Activated CD8-positive, alpha-beta T cell treated with anti-CD3 and anti-CD28 coated beads for 36 hours (primary cell): ENCODE data around the gene OXCT2. TPM values are rescaled to one million over a fixed set of nuclear protein-coding genes. Genes with fewer than 3 reads are reported as not detected.
A peak's percentile ranks its signal among the peaks of the same experiment; 100 is the strongest.
"Not testable (repeated sequence)": the region's sequence is repeated elsewhere in the genome, so short reads cannot be mapped to it uniquely, and the experiment has no call there.

Experiments
- ATAC-seq: fragments of 200-7000 bp; cut with Tn5 transposase; one replicate; pipeline ENCODE4 v1.10.0; 2021; ENCODE audit warnings: mild to moderate bottlenecking, moderate library complexity
- CTCF ChIA-PET: fragments of 350-600 bp; sonication (Branson Sonifier 250); formaldehyde crosslinking; loops from one replicate; lab custom pipeline; 2021; ENCODE audit warnings: antibody characterized with exemption; lab: Charles Lee
- POLR2A ChIA-PET: fragments of 350-600 bp; sonication (Branson Sonifier 250); formaldehyde crosslinking; loops from one replicate; lab custom pipeline; 2021; ENCODE audit warnings: antibody characterized with exemption; lab: Charles Lee
- DNase-seq: peaks from one replicate; pipeline ENCODE4 v3.0.0-alpha.2; 2020
- H3K27ac Mint-ChIP-seq: one replicate; pipeline ENCODE4 v1.8.0; 2021; ENCODE audit warnings: mild to moderate bottlenecking, mixed read lengths
- H3K27me3 Mint-ChIP-seq: one replicate; pipeline ENCODE4 v1.8.0; 2021; ENCODE audit warnings: mixed read lengths
- H3K36me3 Mint-ChIP-seq: one replicate; pipeline ENCODE4 v1.8.0; 2021; ENCODE audit warnings: low read depth, mixed read lengths
- H3K4me1 Mint-ChIP-seq: one replicate; pipeline ENCODE4 v1.8.0; 2021; ENCODE audit warnings: low read depth, mixed read lengths
- H3K4me3 Mint-ChIP-seq: one replicate; pipeline ENCODE4 v1.8.0; 2021; ENCODE audit warnings: mild to moderate bottlenecking, moderate library complexity, mixed read lengths
- H3K9me3 Mint-ChIP-seq: one replicate; pipeline ENCODE4 v1.8.0; 2021; ENCODE audit warnings: mixed read lengths
- CTCF ChIP-seq: fragments of 200-600 bp; IDR thresholded peaks from one replicate; pipeline ENCODE4 v1.8.0; 2022; ENCODE audit warnings: antibody characterized with exemption, mild to moderate bottlenecking
- intact Hi-C: fragments of 100-400 bp; cut with micrococcal nuclease; formaldehyde crosslinking; loops from one replicate; pipeline ENCODE4 v1.10.0; 2022
- total RNA-seq, 2 experiments: library from RNA; stranded (reverse); gene quantifications; one replicate each; pipeline ENCODE4 v1.2.3, GENCODE V29; 2021

Gene OXCT2
- total RNA-seq, 2 experiments from 2014 or later: 2.7 to 4.2 TPM

GRCh38 chr1:39788426-39788757 lies 17.2 kb upstream of the OXCT2 start:
- CTCF ChIA-PET: interaction anchor here (2.8 kb wide), 1 partner anchor 11 kb away, joined by 13 read pairs; no protein-coding TSS in a partner anchor
- H3K4me3 Mint-ChIP-seq: no peak overlapping the region
- ATAC-seq (peak; percentile 41), DNase-seq (no peak)
- H3K9me3 Mint-ChIP-seq: no peaks in the 10 kb centered on the region
- H3K36me3 Mint-ChIP-seq: no peaks in the 10 kb centered on the region
- no peak for TF ChIP-seq CTCF
- no peaks in the 10 kb centered on the region for H3K4me1 Mint-ChIP-seq
- peaks cover 36% of the 10 kb centered on the region for H3K27me3 Mint-ChIP-seq
- POLR2A ChIA-PET: interaction anchor here (1.3 kb wide), 1 partner anchor 10 kb away, joined by 4 read pairs; no protein-coding TSS in a partner anchor
- H3K27ac Mint-ChIP-seq: no peak overlapping the region
- intact Hi-C loops: no loop called here

GRCh38 chr1:39787964-39788363 lies 16.8 kb upstream of the OXCT2 start:
- H3K9me3 Mint-ChIP-seq, H3K4me1 Mint-ChIP-seq, intact Hi-C loops, ATAC-seq, H3K27ac Mint-ChIP-seq, POLR2A ChIA-PET, DNase-seq, H3K36me3 Mint-ChIP-seq: not testable (repeated sequence)
- CTCF ChIA-PET: interaction anchor here (1.9 kb wide), 1 partner anchor 10 kb away, joined by 6 read pairs; no protein-coding TSS in a partner anchor
- H3K27me3 Mint-ChIP-seq: peaks cover 36% of the 10 kb centered on the region
- H3K4me3 Mint-ChIP-seq: peak overlapping the region; percentile 22

- Mint-ChIP-seq H3K36me3 (no peaks in the 10 kb centered on the region), H3K9me3 (no peaks in the 10 kb centered on the region), H3K4me3 (peak overlapping the region; percentile 22), H3K4me1 (no peaks in the 10 kb centered on the region), H3K27ac (no peak overlapping the region), H3K27me3 (peaks cover 32% of the 10 kb centered on the region)
- ChIA-PET CTCF (interaction anchor here (1.9 kb wide), 1 partner anchor 11 kb away, joined by 6 read pairs; no protein-coding TSS in a partner anchor), POLR2A (no interaction called here)
- intact Hi-C loops: no loop called here
- DNase-seq: no peak
- TF ChIP-seq CTCF: no peak
- ATAC-seq: no peak
These were observed 16.3 kb upstream of the OXCT2 start for GRCh38 chr1:39787468-39787867.

- CTCF ChIA-PET: interaction anchor here (1.9 kb wide), 1 partner anchor 11 kb away, joined by 6 read pairs; no protein-coding TSS in a partner anchor
- H3K9me3 Mint-ChIP-seq: not testable (repeated sequence)
These were observed 15.9 kb upstream of the OXCT2 start for GRCh38 chr1:39787108-39787375.

GRCh38 chr1:39786303-39787107 lies 15.4 kb upstream of the OXCT2 start:
- H3K9me3 Mint-ChIP-seq, ATAC-seq, intact Hi-C loops, DNase-seq, H3K4me1 Mint-ChIP-seq, H3K27ac Mint-ChIP-seq, H3K36me3 Mint-ChIP-seq: not testable (repeated sequence)
- ChIA-PET POLR2A (interaction anchor here (0.6 kb wide), 2 partner anchors 17 to 47 kb away, joined by 3 read pairs; no protein-coding TSS in a partner anchor), CTCF (interaction anchor here (1.9 kb wide), 1 partner anchor 12 kb away, joined by 6 read pairs; no protein-coding TSS in a partner anchor)
- peaks cover 29% of the 10 kb centered on the region for H3K27me3 Mint-ChIP-seq
- peak overlapping the region; percentile 22 for H3K4me3 Mint-ChIP-seq

More at GRCh38 chr1:39787108-39787375, 15.9 kb upstream of the OXCT2 start:
- H3K27ac Mint-ChIP-seq, ATAC-seq, H3K4me1 Mint-ChIP-seq, DNase-seq, H3K36me3 Mint-ChIP-seq, intact Hi-C loops: not testable (repeated sequence)
- POLR2A ChIA-PET: interaction anchor here (0.6 kb wide), 1 partner anchor 48 kb away, joined by 3 read pairs; no protein-coding TSS in a partner anchor
- Mint-ChIP-seq H3K4me3 (peak overlapping the region; percentile 22), H3K27me3 (peaks cover 31% of the 10 kb centered on the region)

- H3K27me3 Mint-ChIP-seq: peaks cover 14% of the 10 kb centered on the region
- CTCF ChIA-PET: not testable (repeated sequence)
These were observed 11.5 kb upstream of the OXCT2 start for GRCh38 chr1:39782685-39783084.

GRCh38 chr1:39782103-39782502 lies 11.0 kb upstream of the OXCT2 start:
- intact Hi-C loops: no loop called here
- Mint-ChIP-seq H3K4me3 (no peak overlapping the region), H3K4me1 (no peaks in the 10 kb centered on the region), H3K27ac (no peak overlapping the region), H3K27me3 (peaks cover 8% of the 10 kb centered on the region), H3K36me3 (no peaks in the 10 kb centered on the region), H3K9me3 (no peaks in the 10 kb centered on the region)
- DNase-seq (no peak), ATAC-seq (no peak)
- TF ChIP-seq CTCF: no peak
- ChIA-PET POLR2A (no interaction called here), CTCF (no interaction called here)

More at GRCh38 chr1:39782685-39783084, 11.5 kb upstream of the OXCT2 start:
- H3K36me3 Mint-ChIP-seq, ATAC-seq, H3K27ac Mint-ChIP-seq, POLR2A ChIA-PET, H3K4me3 Mint-ChIP-seq, H3K4me1 Mint-ChIP-seq, DNase-seq, H3K9me3 Mint-ChIP-seq, intact Hi-C loops: not testable (repeated sequence)
